MG63 (cell line): ENCODE data around the gene WNK2. TPM values are rescaled to one million over a fixed set of nuclear protein-coding genes. Genes with fewer than 3 reads are reported as not detected.
A peak's percentile ranks its signal among the peaks of the same experiment; 100 is the strongest.

ENCODE experiments used
- DNase-seq: peaks from one replicate; pipeline ENCODE4 v3.0.0-alpha.2; 2020
- H3K27me3 ChIP-seq: fragments of 250-450 bp; sonication (Bioruptor Pico); 2 replicates; pipeline ENCODE4 v1.5.1; 2020; ENCODE audit warnings: mild to moderate bottlenecking, moderate library complexity
- H3K36me3 ChIP-seq: fragments of 250-450 bp; sonication (Bioruptor Pico); 2 replicates; pipeline ENCODE4 v1.5.1; 2020; ENCODE audit warnings: mild to moderate bottlenecking, moderate library complexity
- H3K4me3 ChIP-seq: fragments of 250-450 bp; sonication (Bioruptor Pico); 2 replicates; pipeline ENCODE4 v1.5.1; 2020; ENCODE audit warnings: mild to moderate bottlenecking, moderate library complexity
- H3K9me3 ChIP-seq: fragments of 250-450 bp; sonication (Bioruptor Pico); 2 replicates; pipeline ENCODE4 v1.5.1; 2020; ENCODE audit warnings: mild to moderate bottlenecking, moderate library complexity
- total RNA-seq: library from RNA; depleted of rRNA; stranded (reverse); fragments of >200 nt; shearing (Covaris generic); gene quantifications from 2 replicates; pipeline ENCODE4 v1.2.3, GENCODE V29; 2014; ENCODE audit warnings: low replicate concordance

WNK2 gene
- total RNA-seq, 1 experiment from 2014 or later, result 1.1 TPM

DNA sequence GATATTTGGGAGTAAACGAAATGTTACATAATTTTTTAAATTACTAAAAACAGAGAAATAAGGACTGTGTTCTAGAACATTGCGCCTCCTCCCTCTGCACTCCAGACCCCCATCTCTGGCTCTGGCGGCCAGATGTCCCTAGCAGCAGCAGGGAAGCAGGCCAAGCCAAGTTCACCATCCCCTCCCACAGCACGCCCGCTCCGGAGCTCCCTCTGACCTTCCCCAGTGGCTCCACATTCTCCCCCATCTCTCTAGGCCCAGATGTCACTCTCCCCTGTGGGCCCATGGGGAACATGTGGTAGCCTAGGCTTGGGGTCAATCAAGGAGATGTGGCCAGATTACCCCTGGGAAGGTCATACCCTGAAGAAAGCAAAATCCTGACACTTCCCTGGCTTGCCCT, 6.3 kb upstream of the WNK2 start:
- DNase-seq, result no peak
- H3K36me3 ChIP-seq, result no peaks in the 10 kb centered on the region
- H3K27me3 ChIP-seq, result no peaks in the 10 kb centered on the region

DNA sequence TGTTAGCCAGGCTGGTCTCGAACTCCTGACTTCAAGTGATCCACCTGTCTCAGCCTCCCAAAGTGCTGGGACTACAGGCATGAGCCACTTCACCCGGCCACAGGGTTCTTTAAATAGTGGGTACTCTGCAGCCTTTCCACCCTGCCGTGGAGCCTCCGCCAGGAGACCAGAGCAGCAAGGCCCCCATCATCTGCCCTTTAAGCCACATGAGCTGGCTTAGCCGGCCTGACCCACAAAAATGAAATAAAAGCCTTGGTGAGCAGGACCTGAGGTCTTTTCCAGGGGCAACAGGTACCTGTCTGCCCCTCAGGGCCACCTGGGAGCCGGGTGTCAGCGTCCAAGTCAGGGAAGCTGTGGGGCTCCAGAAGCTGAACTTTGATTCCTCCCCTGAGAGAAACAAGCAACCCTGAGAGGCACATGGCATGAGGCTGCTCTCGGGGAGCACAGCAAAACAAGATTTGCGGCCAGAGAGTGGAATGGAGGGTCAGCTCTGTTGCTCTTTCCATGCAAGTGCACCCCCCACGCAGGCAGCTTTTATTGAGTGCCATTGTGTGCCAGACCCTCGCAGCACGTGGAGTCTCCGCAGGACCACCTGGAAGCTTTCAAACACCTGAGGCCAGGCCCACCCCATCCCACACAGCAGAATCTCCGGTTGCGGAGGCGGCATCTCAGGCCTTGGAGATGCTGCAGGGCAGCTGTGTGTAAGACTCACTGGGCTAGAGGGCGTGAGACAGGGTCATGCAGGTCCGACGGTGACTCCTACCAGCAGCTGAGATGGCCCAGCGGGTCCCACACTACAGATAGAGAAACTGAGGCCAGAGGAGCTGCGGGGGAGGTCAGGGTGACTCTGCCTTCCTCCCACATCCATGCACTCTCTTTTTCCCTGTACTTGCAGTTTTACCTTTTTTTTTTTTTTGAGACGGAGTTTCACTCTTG, 4.8 kb upstream of the WNK2 start:
- Histone ChIP-seq H3K36me3 (no peaks in the 10 kb centered on the region), H3K27me3 (no peaks in the 10 kb centered on the region; the same call in 1 of the 2 replicates), H3K9me3 (no peaks in the 10 kb centered on the region), H3K4me3 (no peak overlapping the region)
- DNase-seq, result no peak

More for the DNA sequence above, 6.3 kb upstream of the WNK2 start:
- H3K4me3 ChIP-seq, result no peak overlapping the region
- H3K9me3 ChIP-seq, result no peaks in the 10 kb centered on the region

GRCh38 chr9:93180938-93181337, 3.0 kb upstream of the WNK2 start:
- Histone ChIP-seq H3K9me3 (no peaks in the 10 kb centered on the region), H3K27me3 (no peaks in the 10 kb centered on the region; the same call in 1 of the 2 replicates), H3K4me3 (no peak overlapping the region), H3K36me3 (no peaks in the 10 kb centered on the region)
- DNase-seq, result no peak

- no peak overlapping the region for H3K4me3 ChIP-seq
- no peaks in the 10 kb centered on the region for H3K36me3 ChIP-seq
- no peak for DNase-seq
- H3K27me3 ChIP-seq, result no peaks in the 10 kb centered on the region; the same call in 1 of the 2 replicates
- H3K9me3 ChIP-seq, result no peaks in the 10 kb centered on the region
Observed at GRCh38 chr9:93181672-93182435, 2.1 kb upstream of the WNK2 start.

DNA sequence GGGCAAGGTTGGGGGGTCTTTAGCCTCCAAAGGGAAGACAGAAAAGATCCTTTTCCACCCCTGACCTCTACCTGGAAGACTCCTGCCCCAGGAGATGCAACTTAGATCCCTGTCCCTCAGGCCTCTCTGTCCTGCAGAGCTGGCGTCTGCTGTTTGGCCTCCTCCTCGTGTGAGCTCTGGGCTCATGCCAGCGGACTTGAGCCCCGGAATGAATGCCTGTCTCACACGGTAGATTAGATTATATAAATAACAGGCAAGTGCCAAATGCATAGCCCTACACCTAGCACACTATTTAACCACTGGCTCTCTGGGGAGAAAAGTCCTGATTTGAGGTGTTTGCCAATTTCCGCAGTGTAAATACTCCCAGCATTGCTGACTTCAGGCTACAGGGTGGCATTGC, 1.4 kb upstream of the WNK2 start:
- Histone ChIP-seq H3K36me3 (no peaks in the 10 kb centered on the region), H3K9me3 (no peaks in the 10 kb centered on the region), H3K27me3 (no peaks in the 10 kb centered on the region; the same call in 1 of the 2 replicates), H3K4me3 (no peak overlapping the region)
- no peak for DNase-seq

GRCh38 chr9:93183131-93183662, 742 bp upstream of the WNK2 start:
- Histone ChIP-seq H3K36me3 (no peaks in the 10 kb centered on the region), H3K27me3 (no peaks in the 10 kb centered on the region; the same call in 1 of the 2 replicates), H3K4me3 (no peak overlapping the region; the same call in 1 of the 2 replicates), H3K9me3 (no peaks in the 10 kb centered on the region)
- DNase-seq, result no peak

- peak; percentile 22 for DNase-seq
- Histone ChIP-seq H3K36me3 (no peaks in the 10 kb centered on the region), H3K4me3 (peak overlapping the region; percentile 41; the same call in 1 of the 2 replicates), H3K27me3 (no peaks in the 10 kb centered on the region; the same call in 1 of the 2 replicates), H3K9me3 (no peaks in the 10 kb centered on the region)
Observed at GRCh38 chr9:93184432-93185265, 710 bp downstream of the WNK2 start.

- no peak for DNase-seq
- Histone ChIP-seq H3K4me3 (no peak overlapping the region), H3K36me3 (no peaks in the 10 kb centered on the region), H3K9me3 (no peaks in the 10 kb centered on the region), H3K27me3 (no peaks in the 10 kb centered on the region; the same call in 1 of the 2 replicates)
Observed at GRCh38 chr9:93185266-93186214, 1.6 kb downstream of the WNK2 start.

DNA sequence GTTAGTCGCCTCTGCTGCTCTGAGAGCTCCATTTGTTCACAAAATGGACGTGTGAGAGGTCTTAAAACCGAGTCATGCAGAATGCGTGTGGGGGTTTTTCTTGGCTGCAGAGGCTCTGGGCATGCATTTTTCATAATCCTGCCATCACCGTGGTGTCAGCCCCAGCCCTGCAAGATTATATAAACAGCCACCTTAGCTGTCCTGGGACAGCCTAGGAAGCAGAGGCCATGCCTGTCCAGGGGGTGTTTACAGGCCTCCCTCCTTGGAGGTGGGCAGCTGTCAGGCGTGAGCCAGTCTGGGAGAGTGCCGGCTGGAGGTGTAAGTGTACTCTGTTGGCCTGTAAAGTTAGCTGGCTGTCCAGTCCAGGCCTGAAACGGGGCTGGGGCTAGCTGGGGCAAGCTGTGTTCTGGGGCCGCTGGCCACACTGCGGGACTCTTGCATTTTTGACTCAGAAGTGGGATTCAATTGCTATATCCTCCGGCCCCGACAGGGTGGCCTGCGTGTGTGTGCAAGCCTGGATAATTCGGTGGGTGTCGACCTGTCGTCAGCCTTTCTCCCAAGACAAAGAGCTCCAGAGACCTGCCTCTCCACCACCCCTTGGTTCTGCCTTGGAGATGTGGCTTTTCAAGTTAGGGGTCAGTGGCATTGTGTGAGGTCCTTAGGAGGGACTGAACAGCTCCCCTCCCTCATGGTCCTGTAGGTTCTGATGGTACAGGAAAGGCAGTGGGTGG, 2.4 kb downstream of the WNK2 start:
- DNase-seq, result no peak
- Histone ChIP-seq H3K9me3 (no peaks in the 10 kb centered on the region), H3K27me3 (no peaks in the 10 kb centered on the region; the same call in 1 of the 2 replicates), H3K36me3 (no peaks in the 10 kb centered on the region), H3K4me3 (no peak overlapping the region)

DNA sequence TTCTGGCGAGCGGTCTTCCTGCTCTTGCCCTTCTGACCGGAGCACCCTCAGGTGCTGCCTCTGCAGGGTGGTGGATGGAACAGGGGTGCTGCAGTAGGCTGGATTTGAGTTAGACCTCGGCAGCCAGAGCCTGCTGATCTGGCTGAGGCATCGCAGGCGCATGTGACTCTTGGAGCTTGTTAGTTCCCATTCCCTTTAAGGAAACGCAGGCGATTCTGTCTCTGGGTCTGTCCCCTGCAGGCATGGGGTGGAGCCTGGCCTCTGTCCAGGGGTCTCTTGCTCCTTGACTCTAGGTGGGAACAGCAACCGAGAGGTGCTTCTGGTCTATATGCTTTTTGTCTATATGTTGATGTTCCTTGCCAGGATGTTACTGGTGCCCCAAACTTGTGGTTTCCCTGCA, 3.1 kb downstream of the WNK2 start:
- no peaks in the 10 kb centered on the region for H3K36me3 ChIP-seq
- no peak for DNase-seq
- no peak overlapping the region for H3K4me3 ChIP-seq
- H3K9me3 ChIP-seq, result no peaks in the 10 kb centered on the region
- no peaks in the 10 kb centered on the region; the same call in 1 of the 2 replicates for H3K27me3 ChIP-seq

GRCh38 chr9:93187574-93187973, 3.6 kb downstream of the WNK2 start:
- Histone ChIP-seq H3K4me3 (no peak overlapping the region), H3K9me3 (no peaks in the 10 kb centered on the region), H3K36me3 (no peaks in the 10 kb centered on the region), H3K27me3 (no peaks in the 10 kb centered on the region; the same call in 1 of the 2 replicates)
- no peak for DNase-seq

- DNase-seq, result no peak
- Histone ChIP-seq H3K36me3 (no peaks in the 10 kb centered on the region), H3K27me3 (no peaks in the 10 kb centered on the region), H3K4me3 (no peak overlapping the region), H3K9me3 (no peaks in the 10 kb centered on the region)
Observed at GRCh38 chr9:93188426-93189368, 4.8 kb downstream of the WNK2 start.

DNA sequence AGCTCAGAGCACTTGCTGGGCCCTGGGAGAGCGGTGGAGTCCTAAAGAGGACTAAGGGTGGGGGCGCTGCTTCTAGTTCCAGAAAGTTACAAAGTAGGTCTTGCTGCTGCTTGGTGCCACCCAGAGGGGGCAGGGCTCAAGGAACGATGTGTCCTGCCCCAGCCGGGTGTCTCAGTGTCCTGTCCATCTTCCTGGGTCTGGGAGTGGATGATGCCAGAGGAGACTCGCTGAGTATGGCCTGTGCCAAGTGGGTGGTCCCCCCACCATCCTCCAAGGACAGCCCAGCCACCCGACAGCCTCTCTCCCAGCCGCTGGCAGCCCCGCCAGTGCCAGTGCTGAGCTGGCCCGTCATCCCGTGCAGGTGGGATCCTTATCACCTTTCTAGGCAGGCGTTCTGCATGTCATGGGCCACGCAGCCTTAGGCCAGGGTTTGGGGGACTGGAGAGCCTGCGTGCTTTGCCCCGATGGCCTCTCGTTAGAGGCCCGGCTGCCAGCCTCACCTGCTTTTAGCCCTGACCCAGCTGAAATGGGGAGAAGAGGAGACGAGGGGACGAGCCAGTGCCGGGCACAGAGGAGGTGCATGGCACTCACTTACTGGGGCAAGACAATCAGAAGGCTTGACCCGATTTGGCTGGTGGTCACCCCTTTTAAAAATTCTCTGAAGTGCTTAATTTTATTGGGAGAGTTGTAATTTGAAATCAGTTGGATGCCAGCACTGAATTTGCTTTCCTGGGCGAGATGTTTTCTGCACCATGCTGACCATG, 5.6 kb downstream of the WNK2 start:
- no peak for DNase-seq
- Histone ChIP-seq H3K4me3 (no peak overlapping the region), H3K27me3 (no peaks in the 10 kb centered on the region), H3K36me3 (no peaks in the 10 kb centered on the region), H3K9me3 (no peaks in the 10 kb centered on the region)
